Cortex of kidney (tissue), 1 donor: ENCODE data around the gene EXOC4.
"Not testable (repeated sequence)": the region's sequence is repeated elsewhere in the genome, so short reads cannot be mapped to it uniquely, and the experiment has no call there.

Source experiments
- DNase-seq: peaks from one replicate; lab custom pipeline; 2025; lab: John Stamatoyannopoulos, UW

Gene EXOC4

DNA sequence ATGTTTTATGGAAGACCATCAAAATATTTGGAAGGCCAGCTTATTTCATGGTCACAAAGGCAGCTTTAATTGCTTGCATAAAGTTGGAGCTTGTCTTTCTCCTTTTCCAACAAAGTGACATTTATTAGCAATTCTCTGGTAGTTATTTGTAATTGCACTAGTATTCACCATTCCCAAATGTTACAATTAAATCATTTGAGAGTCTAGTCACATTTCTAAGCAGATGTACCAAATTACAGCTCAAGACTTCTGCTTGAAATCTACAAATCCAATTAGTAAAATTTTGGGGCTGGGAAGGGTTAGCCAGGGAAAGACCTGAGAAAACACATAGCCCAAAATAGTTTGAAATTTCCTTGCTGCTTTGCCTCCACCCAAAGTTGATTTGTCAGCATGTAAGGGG lies 498.2 kb downstream of the EXOC4 start:
- no peak for DNase-seq

DNA sequence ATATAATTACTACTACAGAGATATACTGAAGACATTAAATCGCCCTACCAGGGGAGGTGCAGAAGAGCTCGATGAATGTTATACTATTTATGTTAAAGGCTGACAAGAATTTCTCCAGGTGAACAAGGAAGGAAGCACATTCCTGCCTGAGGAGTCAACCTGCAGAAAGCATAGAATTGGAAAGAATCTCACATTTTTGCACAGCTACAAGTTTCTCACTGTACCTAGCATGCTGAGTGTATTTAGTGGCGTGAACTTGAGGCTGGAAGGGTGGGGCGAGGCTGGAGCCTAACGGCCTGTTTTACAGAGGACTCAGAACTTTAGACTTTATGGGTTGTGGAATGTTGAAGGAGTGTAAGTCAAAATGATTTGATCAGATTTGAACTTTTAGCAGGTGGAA lies 500.6 kb downstream of the EXOC4 start:
- DNase-seq: no peak

DNA sequence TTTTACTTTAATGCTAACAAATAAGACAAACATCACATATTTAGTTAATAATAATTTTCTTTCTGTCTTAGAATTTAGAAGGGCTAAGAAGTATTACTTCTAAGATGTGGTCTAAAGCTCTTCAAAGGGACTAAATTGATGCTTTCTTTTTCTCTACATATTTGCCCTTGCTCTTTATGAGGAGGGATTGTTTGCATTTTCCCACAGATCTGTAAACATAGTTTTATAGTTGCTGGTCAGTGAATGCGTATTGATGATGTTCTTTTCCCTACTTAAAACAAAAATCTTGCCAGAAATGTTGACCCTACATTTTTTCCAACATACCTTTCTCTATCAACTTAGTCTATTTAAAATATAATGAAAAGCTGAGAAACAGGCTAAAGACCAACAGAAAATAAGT lies 501.8 kb downstream of the EXOC4 start:
- no peak for DNase-seq

DNA sequence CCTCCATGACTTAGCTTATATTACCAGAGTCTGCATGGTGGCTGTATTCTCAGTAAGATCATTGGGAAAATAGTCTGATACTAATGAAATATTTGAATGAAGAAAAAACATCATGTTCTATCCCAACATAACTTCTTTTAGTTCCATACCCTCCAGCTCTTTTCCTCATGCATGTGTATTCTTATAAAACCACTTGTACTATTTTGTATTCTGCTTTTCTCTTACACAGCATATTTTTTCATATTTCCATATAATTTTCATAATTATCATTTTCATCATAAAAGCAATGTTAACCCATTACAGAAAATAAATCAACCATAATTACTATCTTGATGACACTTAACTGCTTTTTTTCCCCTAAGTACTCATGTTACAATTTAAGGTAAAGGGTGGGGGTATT lies 503.0 kb downstream of the EXOC4 start:
- DNase-seq: no peak

DNA sequence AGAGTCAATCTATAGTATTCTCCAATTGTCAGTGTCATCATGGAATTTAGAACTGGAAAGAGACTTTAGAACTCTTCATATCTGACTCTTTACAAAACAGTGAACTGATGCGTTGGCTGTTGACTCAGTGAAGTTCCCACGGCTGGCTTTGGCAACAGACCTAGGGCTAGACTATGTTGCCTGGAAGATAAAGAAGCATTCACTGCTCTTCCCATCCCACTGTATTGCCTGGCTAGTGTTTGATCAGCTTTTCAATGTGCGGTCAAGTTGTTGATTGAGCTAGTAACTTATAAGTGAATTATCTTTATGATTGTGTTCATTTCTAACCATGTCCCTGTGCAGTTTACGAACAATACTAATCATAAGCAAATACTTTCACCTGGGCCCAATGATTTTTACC lies 508.6 kb downstream of the EXOC4 start:
- DNase-seq: no peak

DNA sequence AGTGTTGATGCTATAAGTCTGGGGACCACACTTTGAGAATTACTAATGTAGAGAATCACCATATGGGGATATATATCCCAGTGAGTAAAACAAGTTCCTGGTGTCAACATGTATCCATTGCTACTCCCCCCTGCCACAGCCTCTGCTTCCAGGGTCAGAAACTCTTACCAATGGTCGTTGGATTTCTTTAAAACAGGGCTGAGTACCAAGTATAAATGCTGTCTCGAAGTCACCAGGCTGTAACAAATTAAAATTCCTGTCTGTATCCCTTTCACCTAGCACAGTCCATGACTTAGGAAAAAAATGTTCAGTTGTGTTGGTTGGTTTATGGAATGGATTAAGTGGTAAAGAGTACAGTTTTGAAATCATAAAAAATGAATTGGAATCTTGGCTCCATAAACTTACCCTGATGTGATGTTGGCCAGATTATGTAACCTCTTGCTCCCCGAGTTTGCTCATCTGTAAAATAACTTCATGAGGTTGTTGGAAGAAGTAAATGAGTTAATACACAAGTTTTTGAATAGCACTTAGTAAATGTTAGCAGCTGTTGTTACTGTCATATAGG lies 510.3 kb downstream of the EXOC4 start:
- DNase-seq: no peak

DNA sequence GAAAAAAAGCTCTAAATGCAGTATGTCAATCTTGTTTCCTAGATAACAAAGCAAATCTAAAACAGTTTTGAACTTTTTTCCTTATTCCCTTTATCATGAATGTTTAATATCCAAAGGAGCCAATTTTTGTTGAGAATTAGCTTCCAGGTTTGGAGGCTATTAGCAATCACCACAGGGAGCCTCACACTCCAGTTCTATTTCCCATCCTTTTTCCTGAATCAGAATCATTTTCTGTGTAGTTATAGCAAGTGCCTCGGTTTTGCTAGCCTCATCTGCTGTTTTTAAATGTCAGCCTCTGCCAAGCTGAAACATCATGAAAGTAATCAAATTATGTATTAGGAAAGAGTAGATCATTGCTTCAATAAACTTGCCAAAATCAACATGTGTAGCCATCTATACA lies 516.8 kb downstream of the EXOC4 start:
- no peak for DNase-seq

DNA sequence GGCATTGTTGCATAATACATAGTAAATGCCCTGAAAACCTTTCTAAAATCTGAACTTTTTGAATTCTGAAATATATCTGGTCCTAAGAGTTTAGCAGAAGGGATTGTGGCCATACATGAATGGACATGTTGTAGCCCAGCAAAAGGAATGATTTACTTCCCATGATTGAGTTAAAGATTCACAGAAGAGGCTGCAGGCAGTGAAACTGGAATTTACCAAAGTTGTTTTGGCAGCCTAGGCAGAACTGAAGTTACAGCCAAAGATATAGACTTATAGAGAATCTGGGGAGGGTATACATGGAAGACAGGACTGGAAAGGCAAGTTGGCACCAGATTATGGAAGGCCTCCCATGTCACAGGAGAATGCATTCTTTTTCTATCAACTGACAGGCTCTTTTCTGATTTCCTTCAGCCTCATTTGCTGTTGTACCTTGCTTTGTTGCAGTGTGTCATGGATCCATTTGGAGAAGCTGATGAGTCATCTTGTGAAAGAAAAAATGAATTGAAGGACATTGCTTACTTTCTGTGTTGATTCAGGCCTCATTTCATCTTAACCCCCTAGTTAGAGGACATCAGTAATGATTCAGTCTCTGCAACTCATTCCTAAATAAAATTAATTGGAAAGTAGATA lies 518.1 kb downstream of the EXOC4 start:
- no peak for DNase-seq

DNA sequence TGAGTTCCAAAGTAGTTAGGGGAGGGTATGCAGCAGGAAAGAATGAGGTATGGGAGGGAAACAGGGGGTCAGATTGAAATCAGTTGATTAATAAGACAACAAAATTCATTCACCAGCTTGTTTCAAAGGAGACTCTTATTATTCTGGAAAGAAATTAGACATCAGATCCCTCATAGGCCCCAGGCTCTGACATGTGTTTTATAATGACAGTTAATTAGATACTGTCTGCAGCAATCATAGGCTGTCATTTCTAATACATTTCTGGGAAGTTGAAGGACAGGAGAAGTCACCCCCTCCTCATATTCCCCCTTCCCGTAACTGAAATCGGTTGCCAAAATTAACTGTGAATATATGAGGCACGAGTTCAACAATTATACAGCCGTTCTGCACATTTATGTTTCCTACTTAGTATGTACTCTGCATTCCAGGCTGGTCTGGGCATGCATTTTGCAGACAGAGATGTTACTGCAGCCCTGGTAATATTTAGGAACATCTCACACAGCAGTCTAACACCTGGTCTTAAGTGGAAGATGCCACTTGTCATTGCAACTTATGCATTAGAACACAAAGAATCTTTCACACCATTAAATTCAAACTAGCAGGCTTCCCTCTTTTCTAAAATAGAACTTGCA lies 519.0 kb downstream of the EXOC4 start:
- DNase-seq: no peak

DNA sequence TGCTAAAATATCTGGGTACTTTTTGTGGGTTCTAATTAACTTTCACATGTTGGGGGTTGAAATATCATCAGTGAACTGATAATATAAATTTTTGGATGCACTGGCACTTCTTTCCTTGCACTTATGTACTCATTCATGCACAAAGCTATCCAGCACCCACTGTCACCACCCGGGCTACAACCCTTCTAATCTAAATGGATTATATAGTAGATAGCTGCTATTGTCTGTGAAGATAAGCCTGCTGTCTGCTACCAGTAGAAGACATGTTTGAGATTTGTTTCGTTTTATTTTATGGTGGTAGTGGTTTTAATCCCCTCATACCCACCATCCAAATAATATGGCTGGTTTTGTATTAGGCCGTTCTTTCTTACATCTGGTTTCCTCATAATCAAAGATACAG lies 520.7 kb downstream of the EXOC4 start:
- DNase-seq: no peak

DNA sequence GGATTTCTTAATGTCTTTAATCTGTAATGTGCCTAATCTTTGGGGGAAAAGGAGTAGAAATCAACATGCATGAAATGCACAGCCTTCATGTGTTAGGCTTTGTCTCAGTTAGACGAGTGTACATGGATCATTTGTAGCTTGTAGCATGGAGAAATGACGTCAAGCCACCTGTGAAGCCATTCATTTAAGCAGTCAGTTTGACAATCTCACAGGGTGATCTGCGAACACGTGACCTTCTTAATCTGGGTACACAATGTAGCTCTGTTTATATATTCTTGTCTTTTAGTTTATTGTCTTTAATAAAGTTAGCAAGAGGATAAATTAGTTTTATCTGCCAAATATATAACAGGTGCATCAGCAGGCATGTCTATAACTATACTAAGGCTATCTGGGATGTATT lies 522.3 kb downstream of the EXOC4 start:
- DNase-seq: no peak

DNA sequence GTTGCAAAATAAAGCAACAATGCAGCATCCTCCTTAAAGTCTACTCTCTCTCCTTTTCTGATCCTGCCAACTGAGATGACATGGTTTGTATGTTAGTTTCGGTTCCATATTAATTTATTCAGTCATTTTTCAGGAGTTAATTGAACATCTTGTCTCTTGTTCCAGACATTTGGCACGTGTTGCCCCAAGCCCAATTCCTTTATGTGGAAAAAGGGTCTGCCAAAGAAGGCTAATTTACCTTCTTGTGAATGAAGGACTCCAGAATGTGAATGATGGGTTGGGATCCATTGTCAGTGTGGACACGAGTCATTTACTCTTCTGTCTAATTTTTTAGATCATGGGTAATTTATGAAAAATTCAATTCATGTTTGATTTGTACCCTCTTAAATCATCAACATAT lies 523.4 kb downstream of the EXOC4 start:
- no peak for DNase-seq

DNA sequence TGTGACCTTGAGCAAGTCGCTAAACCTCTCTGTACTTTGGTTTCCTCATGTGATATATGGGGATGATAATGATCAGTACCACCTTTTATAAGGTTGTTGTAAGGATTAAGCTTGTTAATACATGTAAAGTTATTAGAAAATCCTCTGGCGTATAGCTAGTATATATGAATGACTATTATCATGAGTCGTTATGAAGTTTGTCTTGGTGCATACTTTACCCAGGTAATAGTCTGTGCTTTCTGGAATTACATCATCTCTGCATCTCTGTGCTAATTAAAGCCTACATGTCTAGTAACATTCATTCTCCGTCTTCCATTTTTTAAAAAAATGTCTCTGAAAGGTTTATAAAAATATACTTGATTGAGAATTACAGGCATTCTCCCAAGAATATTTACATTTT lies 524.8 kb downstream of the EXOC4 start:
- no peak for DNase-seq

DNA sequence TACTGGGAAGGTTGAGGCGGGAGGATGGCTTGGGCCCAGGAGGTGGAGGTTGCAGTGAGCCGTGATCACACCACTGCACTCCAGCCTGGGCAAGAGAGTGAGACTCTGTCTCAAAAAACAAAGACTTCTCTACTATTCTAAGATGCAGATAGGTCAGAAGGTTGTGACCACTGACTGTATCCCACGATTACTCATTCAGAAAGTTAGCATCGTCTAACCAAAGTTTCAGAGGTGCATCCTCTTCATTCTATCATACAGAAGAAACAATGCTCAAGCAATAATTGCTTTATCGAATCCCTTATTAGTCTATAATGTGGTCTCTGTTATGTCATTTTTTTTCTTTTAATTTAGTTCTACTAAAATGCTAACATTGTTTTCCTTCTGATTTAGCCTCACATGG lies 525.6 kb downstream of the EXOC4 start:
- DNase-seq: no peak

DNA sequence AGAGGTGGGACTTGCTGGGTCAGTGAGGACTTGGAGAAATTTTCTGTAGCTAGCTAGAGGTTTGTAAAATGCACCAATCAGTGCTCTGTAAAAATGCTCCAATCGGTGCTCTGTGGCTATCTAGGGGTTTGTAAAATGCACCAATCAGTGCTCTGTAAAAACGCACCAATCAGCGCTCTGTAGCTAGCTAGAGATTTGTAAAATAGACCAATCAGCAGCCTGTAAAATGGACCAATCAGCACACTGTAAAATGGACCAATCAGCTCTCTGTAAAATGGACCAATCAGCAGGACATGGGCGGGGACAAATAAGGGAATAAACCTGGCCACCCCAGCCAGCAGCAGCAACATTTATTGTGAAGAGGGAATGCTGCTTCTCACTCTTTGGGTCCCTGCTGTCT lies 526.7 kb downstream of the EXOC4 start:
- not testable (repeated sequence) for DNase-seq

DNA sequence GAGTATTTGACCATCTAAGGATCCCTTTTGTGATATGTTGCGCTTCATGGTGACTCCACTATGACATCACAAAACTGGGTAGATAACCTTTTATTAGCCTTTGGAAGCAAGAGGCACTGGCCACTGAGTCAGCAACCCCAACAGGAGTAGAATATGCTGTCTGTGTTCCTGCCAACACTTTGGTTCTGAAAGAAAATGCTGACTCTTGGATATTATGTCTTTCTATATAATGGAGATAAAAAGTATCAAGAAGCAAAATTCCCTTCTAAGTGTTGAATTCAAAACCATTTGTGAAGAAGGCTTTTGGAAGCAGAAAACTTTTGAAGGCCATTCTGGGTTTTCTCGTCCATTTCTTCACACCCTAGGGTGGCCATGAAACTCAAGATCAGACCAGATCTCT lies 528.0 kb downstream of the EXOC4 start:
- DNase-seq: no peak

DNA sequence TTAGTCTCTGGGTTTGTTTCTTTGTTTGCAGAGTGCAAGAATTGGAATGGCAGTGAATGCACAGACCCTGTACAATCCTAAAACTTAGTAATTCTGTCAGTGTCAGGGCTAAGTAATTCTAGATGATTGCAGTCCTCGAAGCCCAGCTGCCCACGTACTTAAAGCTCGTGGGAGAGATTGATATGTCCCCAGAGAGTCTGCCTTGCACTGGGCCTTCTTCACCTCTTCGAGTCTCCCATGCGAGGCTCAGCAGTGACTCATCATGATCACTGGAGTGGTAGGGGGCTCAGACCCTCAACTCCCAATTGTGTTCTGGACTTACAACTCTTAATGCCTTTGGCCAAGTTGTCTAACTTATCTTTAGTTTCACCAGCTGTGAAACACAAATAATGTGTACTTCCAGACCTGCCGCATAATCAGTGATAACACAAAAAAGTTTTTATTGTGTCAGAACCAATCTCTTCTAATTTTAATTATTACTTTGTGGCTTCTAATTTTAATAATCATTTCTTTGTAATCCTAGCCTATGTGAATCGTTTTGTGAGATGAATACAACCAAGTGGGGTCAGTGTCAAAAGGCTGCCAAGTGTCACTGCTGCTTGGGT lies 528.7 kb downstream of the EXOC4 start:
- DNase-seq: no peak

DNA sequence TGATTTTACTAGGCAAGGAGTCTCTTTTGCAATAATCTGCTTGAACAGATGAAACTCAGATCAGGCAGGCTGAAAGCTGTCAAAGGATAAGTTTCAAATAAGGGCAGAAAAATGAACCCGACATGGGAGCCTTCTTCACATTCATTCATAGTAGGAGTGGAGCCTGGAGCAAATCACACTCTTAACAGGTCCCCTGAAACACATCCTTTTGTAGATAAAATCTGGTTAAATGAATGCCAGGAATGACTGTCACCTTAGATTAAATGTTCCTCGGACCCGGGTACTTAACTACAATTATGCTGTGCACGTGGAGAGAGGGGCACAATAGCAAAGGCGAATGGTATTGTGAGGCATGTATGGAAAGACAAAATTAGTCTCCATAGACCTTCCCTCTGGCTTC lies 529.6 kb downstream of the EXOC4 start:
- DNase-seq: no peak

DNA sequence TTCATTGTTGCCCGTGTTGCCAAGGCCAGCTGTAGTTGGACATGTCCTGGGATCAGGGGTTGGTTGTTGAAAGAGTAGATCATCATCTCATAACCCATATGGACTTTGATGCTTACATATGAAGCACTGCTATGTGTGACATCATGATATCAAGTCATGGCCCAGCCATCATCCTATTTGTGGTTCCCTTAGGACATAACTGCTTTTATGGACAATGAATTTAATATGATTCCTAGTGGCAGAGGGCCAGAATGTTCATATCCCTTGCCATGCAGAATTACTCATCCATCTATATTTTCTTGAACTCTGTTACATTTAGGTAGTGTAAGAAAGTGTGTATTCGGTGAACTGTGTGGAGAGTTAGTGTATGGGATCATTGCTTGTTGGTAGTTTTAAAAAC lies 530.4 kb downstream of the EXOC4 start:
- DNase-seq: no peak

DNA sequence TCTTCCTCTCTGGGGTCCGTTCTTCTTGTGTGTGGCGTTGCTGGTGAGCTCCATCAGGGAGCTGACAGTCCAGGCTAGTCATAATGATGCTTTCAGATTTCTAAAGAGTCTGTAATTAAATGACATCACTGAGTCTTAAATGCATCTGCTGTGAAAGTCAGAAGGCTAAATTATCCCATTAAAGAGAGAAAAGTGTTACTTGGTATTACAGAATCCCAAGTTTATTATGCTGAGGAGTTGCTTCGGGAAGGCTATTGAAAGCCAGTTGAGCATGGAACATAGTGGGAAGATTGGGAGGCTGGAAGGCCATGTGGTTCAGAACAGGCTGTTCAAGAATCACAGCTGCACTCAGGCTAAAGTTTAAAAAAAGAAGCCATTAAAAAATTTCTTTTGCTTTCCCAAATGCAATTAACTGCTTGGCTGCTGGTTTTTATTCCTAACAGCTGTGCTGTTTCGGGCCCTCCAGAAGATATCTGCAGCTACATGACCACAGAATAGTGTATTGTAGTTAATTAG lies 531.7 kb downstream of the EXOC4 start:
- no peak for DNase-seq

DNA sequence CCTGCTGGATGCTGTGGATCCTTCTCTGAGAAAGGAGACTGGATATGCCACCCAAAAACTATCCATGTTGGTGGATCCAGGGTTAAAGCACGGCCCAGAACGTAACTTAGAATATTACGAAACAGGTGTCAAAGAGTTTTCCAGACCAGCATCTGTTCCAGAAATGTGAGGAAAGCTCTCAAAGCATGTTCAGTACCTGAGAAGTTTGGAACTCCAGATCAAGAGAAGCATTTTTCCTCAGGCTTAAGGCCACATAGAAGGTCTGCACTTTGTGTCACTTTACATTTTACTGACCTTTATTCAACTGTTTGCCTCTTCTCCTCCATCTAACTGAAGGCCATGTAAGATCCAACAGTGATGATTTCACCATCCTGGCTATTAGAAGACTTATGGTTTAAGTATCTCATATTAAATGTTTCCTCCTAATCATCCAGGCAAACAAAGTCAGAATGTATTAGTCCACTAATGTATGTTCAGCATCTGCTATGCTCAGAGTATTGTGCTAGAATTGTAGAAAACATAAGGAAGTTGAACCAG lies 533.6 kb downstream of the EXOC4 start:
- no peak for DNase-seq

DNA sequence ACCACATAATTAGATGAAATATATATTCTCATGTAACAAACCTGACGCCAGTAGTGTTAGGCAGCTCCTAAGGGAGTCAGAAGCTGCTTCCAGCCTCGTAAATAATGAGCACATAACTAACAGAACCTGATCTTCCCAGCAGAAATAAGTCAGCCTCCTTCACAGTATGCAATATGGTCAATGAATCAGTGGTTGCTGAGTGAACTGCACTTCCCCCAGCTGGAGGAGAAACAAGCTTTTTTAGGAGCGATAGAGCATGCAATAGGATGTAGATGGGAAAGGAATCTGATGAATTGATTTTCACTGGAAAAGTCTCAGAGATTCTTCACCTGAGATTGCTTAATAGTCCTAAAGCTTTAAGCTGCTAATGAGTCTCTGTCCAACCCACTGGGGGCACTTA lies 537.1 kb downstream of the EXOC4 start:
- DNase-seq: no peak

DNA sequence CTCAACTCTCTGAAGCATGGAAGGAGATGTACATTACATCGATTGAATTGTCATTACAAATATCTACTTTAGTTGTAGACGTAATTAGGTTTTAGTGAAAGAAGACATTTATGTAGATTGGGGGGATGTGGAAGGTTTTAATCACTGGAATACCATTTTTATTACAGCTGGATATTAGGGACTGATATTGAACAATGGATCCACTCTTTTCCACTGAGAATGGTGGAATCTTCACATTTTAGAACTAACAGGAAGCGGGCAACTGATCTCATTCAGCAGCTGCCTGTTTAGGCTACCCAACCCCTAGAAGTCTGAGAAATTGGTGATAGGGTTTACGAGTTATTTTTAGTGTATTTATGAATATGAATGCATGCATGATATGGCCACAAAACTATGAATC lies 538.0 kb downstream of the EXOC4 start:
- DNase-seq: no peak
